ENCODE results near the gene ZBTB7B.

ZBTB7B gene

GRCh38 chr1:155062151-155062686 lies 59.6 kb downstream of the ZBTB7B start:
- intact Hi-C loops (cut with DNase I): loop anchor here (10.0 kb wide), 1 partner anchor 57 kb away; the partner anchor contains the start of gene ZBTB7B
- DNase-seq: no peak

- intact Hi-C loops (cut with DNase I): loop anchor here (10.0 kb wide), 1 partner anchor 58 kb away; the partner anchor contains the start of gene ZBTB7B
- peak in 23 of 42 donors; percentile 23 to 75 (median 49) for DNase-seq
These were observed 60.3 kb downstream of the ZBTB7B start for GRCh38 chr1:155062702-155063411.

- DNase-seq: peak in 39 of 42 donors; percentile 35 to 89 (median 74)
- intact Hi-C loops (cut with DNase I): loop anchor here (10.0 kb wide), 1 partner anchor 59 kb away; the partner anchor contains the start of gene ZBTB7B
These were observed 61.0 kb downstream of the ZBTB7B start, which contains the start of gene EFNA4 for GRCh38 chr1:155063550-155064110. EFNA4 (plus strand) TSS chr1:155063740; CDS start chr1:155063824, 84 bp downstream.

DNA sequence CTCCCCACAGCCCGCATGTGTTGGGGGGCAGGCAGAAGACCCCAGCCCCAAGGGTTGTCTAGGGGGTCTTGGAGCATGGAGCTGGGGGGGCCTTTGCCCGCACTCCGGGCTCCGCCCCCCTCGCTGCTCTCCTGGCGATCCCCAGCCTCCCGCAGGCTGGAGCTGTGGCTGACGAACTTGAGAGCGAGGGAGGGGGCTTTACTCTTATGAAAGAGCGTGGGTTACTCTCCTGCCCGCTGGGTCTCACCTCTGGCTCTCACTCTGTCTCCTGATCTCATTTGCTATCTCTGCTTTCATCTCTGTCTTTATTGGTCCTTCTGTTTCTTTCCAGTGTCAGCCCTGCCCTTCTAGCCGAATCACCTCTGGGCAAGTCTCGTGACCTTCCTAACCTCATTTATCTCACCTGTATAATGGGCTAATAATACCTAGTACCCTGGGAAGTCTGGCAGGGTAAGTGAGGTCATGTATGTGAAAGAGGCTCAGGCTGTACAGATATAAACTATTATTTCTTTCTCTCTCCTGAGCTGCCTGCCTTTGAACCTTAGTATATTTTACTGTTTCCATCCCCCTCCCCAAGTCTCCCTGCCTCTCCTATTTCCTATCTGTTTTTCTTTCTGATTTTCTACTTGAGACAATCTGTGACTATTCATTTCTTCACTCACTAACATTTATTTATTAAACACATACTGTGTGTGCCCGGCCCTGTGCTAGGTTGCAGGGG lies 61.7 kb downstream of the ZBTB7B start:
- peak in 1 of 42 donors; percentile 3 for DNase-seq

DNA sequence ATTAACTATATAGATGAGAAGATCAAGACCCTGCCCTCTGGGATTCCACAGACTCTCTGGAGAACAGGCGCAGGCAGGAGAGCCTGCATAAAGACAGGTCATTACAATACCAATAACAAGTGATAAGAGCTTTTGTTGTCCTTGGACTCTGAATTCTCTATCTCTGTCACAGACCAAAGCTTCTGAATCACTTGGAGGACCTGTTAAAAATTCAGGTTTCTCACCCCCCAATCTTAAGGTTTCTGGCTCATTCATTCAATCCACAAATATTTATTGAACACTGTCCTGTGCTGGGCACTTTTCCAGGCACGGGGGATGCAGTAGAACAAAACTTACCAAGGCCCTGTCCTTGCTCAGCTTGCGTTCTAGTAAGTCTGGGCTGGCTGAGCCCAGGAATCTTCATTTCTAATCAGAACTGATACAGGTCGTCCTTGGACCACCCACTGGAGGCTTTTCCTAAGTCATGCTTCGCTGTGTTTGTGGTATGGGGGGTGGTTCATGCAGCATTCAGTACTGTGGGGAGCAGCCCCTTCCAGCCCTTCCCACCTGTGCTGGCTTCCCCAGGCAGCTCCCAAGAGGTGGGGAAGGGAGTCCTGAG lies 62.3 kb downstream of the ZBTB7B start:
- intact Hi-C loops (cut with DNase I): loop anchor here (10.0 kb wide), 1 partner anchor 60 kb away; the partner anchor contains the start of gene ZBTB7B

More for the DNA sequence above, 61.7 kb downstream of the ZBTB7B start:
- intact Hi-C loops (cut with DNase I): loop anchor here (10.0 kb wide), 1 partner anchor 59 kb away; the partner anchor contains the start of gene ZBTB7B

GRCh38 chr1:155066777-155067176 lies 64.2 kb downstream of the ZBTB7B start:
- intact Hi-C loops (cut with DNase I): loop anchor here (10.0 kb wide), 1 partner anchor 62 kb away; the partner anchor contains the start of gene ZBTB7B
- DNase-seq: no peak

More for the DNA sequence above, 62.3 kb downstream of the ZBTB7B start:
- no peak for DNase-seq

Measured in head of caudate nucleus (tissue), 42 donors.